Measurements from ENCODE around the gene QRICH1.
A peak's percentile ranks its signal among the peaks of the same experiment; 100 is the strongest.
"Not testable (repeated sequence)": the region's sequence is repeated elsewhere in the genome, so short reads cannot be mapped to it uniquely, and the experiment has no call there.

Gene QRICH1

GRCh38 chr3:49016414-49017228 lies 77.2 kb downstream of the QRICH1 start:
- DNase-seq: no peak

GRCh38 chr3:49015765-49016164 lies 78.1 kb downstream of the QRICH1 start:
- no peak for DNase-seq

- no peak for DNase-seq
Measured at GRCh38 chr3:49015072-49015471, 78.8 kb downstream of the QRICH1 start.

GRCh38 chr3:49013738-49014660 lies 79.9 kb downstream of the QRICH1 start:
- no peak for DNase-seq

- no peak for DNase-seq
Measured at GRCh38 chr3:49013113-49013737, 80.6 kb downstream of the QRICH1 start.

GRCh38 chr3:49012441-49013017 lies 81.3 kb downstream of the QRICH1 start:
- no peak for DNase-seq

GRCh38 chr3:49009396-49009795 lies 84.5 kb downstream of the QRICH1 start:
- DNase-seq: no peak

GRCh38 chr3:49008627-49009026 lies 85.2 kb downstream of the QRICH1 start:
- not testable (repeated sequence) for DNase-seq

- DNase-seq: peak; percentile 49
Measured at GRCh38 chr3:49007771-49008528, 85.9 kb downstream of the QRICH1 start.

- DNase-seq: peak; percentile 95
Measured at GRCh38 chr3:49007068-49007770, 86.7 kb downstream of the QRICH1 start, which contains the start of gene WDR6. WDR6 (plus strand) TSS chr3:49007391; CDS start chr3:49007432, 41 bp downstream.

- DNase-seq: no peak
Measured at GRCh38 chr3:49006408-49007067, 87.3 kb downstream of the QRICH1 start.

GRCh38 chr3:49005998-49006397 lies 87.9 kb downstream of the QRICH1 start:
- DNase-seq: no peak

GRCh38 chr3:49005303-49005680 lies 88.6 kb downstream of the QRICH1 start:
- no peak for DNase-seq

- no peak for DNase-seq
Measured at GRCh38 chr3:49004352-49005302, 89.2 kb downstream of the QRICH1 start.

GRCh38 chr3:49001155-49001554 lies 92.7 kb downstream of the QRICH1 start:
- DNase-seq: no peak

- DNase-seq: no peak
Measured at GRCh38 chr3:48999085-48999858, 94.6 kb downstream of the QRICH1 start.

GRCh38 chr3:48997714-48998637 lies 95.9 kb downstream of the QRICH1 start:
- peak; percentile 83 for DNase-seq

All from NCI-H1092 (cell line).